HG02642 (cell line): ENCODE measurements around the gene COA6.
A peak's percentile ranks its signal among the peaks of the same experiment; 100 is the strongest.

Experiments
- ATAC-seq: cut with Tn5 transposase; IDR thresholded peaks from one replicate; pipeline ENCODE4 v1.9.1; 2021; ENCODE audit warnings: mild to moderate bottlenecking; ENCODE audit not compliant: unreplicated experiment, poor library complexity

Gene COA6

GRCh38 chr1:234405676-234406075 lies 32.4 kb downstream of the COA6 start:
- ATAC-seq = no peak

- ATAC-seq = no peak
Observed at GRCh38 chr1:234406871-234407270, 33.6 kb downstream of the COA6 start.

DNA sequence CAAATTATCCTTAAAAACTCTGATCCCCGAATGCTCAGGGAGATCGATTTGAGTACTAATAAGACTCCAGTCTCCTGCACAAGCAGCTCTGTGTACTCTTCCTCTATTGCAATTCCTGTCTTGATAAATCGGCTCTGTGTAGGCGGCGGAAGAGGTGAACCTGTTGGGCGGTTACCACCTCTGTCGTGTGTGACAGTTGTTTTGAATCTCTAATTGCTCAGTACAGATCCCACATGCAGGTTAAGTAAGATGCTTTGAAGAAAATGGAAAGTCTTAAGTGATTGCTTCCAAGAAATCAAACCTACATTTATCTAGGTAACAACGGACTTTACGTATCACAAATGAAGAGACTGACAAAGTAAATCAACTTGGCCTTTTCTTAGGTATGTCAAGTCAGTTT lies 35.5 kb downstream of the COA6 start:
- no peak for ATAC-seq

GRCh38 chr1:234409328-234409727 lies 36.1 kb downstream of the COA6 start:
- ATAC-seq = no peak

DNA sequence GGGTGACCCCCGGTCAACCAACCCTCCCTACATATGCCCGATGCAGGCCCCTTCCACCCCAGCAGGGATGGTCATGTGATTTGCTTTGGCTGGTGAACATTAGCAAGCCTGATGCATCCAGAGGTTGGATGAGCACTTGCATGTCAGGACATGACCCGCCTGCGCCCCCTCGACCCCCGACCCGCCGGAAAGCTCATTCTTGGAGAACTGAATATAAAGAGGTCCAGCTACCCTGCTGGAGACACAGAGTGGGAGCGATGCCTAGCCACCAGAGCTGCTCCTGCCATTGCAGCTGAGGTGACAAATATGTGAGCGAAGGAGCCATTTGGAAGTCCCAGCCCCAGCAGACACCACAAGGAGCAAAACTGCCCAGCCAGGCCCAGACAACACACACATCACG lies 39.6 kb downstream of the COA6 start:
- ATAC-seq = no peak

- no peak for ATAC-seq
Observed at GRCh38 chr1:234413485-234413884, 40.2 kb downstream of the COA6 start.

DNA sequence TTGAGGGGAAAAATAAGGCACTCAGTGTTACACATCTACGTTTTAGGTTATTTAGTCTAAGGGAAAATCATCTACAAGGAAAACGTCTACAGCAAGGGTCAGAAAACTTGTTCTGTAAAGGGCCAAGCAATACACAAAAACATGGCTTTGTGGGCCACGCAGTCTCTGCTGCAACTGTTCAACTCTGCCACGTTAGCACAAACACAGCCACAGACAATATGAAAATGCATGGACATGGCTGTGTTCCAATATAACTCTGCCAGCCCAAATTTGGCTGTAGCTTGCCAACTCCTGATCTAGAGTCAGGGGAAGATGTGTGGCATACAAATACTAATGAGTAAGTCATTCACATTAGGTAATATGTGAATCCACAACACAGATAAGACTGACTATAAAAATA lies 40.7 kb downstream of the COA6 start:
- no peak for ATAC-seq

DNA sequence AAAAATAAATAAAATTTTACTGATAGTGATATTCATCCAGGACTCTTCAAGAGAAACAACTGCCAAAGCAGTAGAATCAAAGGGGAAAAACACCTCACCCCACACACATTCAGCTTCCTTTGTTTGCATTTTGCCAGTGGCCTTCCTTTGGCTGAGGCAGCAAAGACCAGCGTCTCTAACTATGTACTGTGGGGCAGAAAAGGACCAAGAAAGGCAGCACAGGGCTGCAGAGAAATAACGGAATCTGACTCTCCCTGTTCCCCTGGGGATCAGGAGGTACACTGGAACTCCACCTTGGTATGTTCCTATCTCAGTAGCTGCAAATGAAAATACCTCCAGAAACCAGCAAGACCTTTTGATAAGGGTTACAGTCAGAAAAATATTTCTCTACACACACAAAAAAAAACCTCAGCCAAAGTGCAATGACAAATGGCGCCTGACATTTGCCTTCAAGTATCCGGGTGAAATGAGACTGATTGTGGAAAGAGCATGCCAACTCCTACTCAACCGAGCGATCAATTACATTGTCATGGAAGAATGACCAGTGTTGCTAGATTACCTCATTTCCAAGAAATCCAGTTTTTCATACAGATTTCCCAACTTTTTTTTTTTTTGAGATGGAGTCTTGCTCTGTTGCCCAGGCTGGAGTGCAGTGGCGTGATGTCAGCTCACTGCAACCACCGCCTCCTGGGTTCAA lies 54.8 kb downstream of the COA6 start:
- no peak for ATAC-seq

DNA sequence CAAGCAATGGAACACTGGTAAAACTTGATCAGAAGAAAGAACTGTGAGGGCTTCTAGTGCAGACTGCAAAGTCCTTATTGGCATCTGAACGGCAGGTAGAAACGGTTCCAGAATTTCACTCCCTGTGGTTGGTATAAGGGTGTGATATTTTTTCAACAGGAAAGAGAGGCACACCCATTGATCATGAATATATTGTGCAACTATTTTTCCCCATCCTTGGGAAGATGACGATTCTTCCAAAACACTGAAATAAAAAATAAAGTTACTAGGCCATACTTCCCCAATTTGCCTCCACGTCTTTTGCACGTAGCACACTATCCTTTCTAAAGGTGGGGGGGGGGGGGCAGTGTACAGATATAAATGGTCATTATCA lies 56.2 kb downstream of the COA6 start:
- ATAC-seq = no peak

- no peak for ATAC-seq
Observed at GRCh38 chr1:234430691-234431090, 57.4 kb downstream of the COA6 start.

DNA sequence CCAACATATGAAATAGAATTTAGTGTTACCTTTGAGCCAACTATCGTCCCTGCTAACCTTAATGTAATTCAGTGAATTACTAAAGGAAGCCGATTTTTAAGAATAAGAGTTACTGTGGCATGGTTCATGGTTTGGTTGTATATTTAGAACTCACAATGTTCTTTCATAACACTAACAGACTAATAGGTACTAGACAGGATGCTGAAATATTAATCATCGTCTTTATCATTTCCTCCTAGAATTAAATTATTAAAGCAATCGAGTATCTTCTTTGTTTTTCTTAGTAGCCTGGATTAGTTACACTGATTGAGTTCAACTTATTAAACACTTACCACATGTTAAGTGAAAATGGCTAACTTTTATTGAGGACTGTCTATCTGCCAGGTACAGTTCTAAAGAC lies 58.0 kb downstream of the COA6 start:
- no peak for ATAC-seq

DNA sequence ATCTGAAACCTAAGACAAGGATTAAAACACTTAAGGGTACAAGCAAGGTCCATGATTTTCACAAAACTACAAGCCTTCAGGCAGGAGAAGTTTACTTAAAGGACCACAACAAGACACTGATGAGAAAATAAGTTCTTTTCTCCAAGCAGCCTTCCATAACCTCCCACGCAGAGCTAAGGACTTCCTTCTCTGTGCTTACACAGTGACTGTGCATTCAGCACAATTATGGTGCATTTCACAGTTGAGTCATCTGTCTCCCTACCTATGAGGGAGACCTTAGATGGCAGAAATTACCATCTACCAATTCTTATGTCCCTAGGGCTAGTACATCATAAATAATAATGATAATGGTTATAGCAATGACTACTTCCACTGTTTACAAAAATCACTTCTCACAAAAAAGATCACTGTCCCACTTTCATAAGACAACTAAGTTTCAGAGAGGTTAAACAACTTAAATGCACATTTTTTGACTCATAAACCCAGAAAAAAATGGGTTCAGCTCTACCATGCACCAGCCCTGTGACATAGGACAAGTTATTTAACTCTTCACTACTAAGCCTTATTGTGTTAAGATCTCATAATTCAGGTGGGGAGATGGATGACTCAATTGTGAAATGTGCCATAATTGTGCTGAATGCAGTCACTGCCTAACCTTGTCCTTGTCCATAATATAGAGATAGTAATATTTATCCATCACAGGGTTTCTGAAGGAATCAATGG lies 60.5 kb downstream of the COA6 start:
- ATAC-seq = peak; percentile 65
